ENCODE results near the gene SYNGR4.

Gene SYNGR4

DNA sequence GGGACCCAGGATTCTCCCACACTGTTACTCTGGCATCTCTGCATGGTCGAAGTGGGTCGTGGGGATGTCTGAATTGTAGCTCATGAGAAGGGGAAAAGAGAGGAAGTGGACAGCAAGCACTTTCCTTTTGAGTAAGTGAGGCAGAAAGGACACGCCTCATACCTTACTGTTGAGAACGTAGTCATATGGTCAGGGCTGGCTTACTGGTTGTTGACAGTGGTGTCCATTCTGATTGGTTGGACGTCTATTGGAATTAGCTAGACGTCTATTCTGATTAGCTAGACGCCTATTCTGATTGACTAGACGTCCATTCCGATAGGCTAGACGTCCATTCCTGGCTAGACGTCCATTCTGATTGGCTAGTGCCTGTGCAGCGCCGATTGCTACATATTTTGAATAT, 41.7 kb downstream of the SYNGR4 start:
- CTCF ChIA-PET: no interaction called here
- TF ChIP-seq, protein P1, sequence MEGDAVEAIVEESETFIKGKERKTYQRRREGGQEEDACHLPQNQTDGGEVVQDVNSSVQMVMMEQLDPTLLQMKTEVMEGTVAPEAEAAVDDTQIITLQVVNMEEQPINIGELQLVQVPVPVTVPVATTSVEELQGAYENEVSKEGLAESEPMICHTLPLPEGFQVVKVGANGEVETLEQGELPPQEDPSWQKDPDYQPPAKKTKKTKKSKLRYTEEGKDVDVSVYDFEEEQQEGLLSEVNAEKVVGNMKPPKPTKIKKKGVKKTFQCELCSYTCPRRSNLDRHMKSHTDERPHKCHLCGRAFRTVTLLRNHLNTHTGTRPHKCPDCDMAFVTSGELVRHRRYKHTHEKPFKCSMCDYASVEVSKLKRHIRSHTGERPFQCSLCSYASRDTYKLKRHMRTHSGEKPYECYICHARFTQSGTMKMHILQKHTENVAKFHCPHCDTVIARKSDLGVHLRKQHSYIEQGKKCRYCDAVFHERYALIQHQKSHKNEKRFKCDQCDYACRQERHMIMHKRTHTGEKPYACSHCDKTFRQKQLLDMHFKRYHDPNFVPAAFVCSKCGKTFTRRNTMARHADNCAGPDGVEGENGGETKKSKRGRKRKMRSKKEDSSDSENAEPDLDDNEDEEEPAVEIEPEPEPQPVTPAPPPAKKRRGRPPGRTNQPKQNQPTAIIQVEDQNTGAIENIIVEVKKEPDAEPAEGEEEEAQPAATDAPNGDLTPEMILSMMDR (conservative IDR thresholded peaks at IDR 0.05; ENCODE audit: low read depth): no peak
- no peak overlapping the region for H3K27ac ChIP-seq
- POLR2A ChIA-PET (ENCODE audit: low non-redundant PET): no interaction called here
- DNase-seq (ENCODE audit: low spot score): no peak

DNA sequence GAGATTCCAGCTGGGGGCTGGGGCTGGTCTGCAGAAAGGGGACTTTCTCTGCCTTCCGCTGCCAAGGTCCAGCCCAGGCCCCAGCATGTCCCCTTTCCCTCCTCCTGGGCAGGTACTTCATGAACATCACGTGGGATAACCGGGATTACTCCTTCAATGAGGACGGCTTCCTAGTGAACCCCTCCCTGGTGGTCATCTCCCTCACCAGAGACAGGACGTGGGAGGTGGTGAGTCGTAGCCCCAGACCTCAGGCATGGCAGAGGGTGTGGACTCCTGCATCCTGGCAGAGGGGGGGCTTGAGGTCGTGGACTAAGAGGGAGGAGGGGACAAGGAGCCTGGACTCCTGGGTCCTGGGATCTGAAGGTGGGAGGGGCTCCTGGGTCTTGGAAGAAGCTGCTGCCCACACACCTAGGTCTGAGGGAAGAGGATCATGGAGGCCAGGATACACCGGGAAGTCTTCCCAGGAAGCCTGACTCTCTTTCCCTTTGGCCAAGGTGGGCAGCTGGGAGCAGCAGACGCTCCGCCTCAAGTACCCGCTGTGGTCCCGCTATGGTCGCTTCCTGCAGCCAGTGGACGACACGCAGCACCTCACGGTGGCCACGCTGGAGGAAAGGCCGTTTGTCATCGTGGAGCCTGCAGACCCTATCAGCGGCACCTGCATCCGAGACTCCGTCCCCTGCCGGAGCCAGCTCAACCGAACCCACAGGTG, 49.9 kb downstream of the SYNGR4 start:
- TF ChIP-seq, protein P1 (conservative IDR thresholded peaks at IDR 0.05; ENCODE audit: low read depth): no peak
- POLR2A ChIA-PET (ENCODE audit: low non-redundant PET): no interaction called here
- peak overlapping the region; percentile 44 for H3K27ac ChIP-seq
- CTCF ChIA-PET: interaction anchor here (0.5 to 0.7 kb wide), 2 partner anchors 76 to 123 kb away, joined by 3 read pairs; no protein-coding TSS in a partner anchor
- no peak for DNase-seq (ENCODE audit: low spot score)

DNA sequence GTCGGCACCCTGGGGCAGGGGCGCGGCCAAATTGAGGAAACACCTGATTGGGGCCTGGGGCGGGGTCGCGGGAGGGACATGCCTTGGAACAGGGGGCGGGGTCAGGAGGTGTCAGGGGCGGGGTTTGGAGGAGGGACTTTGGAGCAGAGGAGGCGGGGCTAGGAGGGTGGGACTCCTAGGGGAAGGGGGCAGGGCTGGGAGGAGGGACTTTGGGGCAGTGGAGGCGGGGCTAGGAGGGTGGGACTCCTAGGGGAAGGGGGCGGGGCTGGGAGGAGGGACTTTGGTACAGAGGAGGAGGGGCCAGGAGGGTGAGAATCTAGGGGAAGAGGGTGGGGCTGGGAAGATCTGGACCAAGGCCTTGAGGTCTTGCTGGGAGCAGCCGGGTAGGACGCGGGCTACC, 51.2 kb downstream of the SYNGR4 start:
- no peak overlapping the region for H3K27ac ChIP-seq
- ChIA-PET POLR2A (ENCODE audit: low non-redundant PET) (no interaction called here), CTCF (interaction anchor here (0.5 kb wide), 1 partner anchor 149 kb away, joined by 3 read pairs; no protein-coding TSS in a partner anchor)
- DNase-seq (ENCODE audit: low spot score): peak; percentile 71
- TF ChIP-seq, protein P1 (conservative IDR thresholded peaks at IDR 0.05; ENCODE audit: low read depth): no peak

DNA sequence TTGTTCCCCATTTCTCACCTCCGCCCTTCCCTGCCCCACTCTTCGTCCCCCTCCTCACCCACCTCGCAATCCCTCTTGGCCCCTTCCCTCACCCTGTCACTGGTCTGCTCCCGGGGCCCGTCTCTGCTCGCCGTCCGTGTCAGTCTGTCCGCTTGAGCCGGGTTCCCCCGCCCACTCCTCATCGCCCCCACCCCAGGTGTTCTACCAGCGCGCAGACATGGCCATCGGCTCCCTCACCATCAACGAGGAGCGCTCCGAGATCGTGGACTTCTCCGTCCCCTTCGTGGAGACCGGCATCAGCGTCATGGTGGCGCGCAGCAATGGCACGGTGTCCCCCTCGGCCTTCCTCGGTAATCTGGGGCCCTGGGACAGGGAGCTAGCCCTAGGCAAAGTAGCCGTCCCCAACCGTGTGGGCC, 51.6 kb downstream of the SYNGR4 start:
- ChIA-PET POLR2A (ENCODE audit: low non-redundant PET) (no interaction called here), CTCF (no interaction called here)
- no peak for DNase-seq (ENCODE audit: low spot score)
- 0 out of 2 replicates have a peak overlapping the region, but pooled peaks have one; percentile 12 for H3K27ac ChIP-seq
- TF ChIP-seq, protein P1 (conservative IDR thresholded peaks at IDR 0.05; ENCODE audit: low read depth): no peak

DNA sequence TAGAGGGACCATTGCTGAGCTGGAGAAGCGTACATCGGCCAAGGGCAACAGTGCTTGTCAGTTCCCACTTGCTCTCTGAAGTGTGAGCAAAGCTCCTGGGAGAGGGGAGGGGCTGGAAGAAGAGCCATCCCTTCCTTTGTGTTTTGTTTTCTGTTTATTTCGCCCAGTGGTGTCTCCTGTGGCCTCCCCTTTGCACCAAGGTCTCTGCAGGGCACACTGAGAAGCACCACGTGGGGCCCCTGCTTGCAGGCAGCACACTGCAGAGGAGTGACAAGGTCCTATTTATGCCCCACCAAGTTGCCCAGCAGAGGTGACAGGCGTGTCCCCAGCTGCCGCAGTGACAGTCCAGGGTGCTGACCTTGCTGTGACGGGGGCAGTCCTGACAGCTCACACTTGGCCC, 53.3 kb downstream of the SYNGR4 start:
- POLR2A ChIA-PET (ENCODE audit: low non-redundant PET): no interaction called here
- CTCF ChIA-PET: interaction anchor here (0.6 kb wide), 1 partner anchor 56 kb away, joined by 3 read pairs; no protein-coding TSS in a partner anchor
- H3K27ac ChIP-seq: 0 out of 2 replicates have a peak overlapping the region, but pooled peaks have one; percentile 4
- no peak for DNase-seq (ENCODE audit: low spot score)
- TF ChIP-seq, protein P1 (conservative IDR thresholded peaks at IDR 0.05; ENCODE audit: low read depth): no peak

DNA sequence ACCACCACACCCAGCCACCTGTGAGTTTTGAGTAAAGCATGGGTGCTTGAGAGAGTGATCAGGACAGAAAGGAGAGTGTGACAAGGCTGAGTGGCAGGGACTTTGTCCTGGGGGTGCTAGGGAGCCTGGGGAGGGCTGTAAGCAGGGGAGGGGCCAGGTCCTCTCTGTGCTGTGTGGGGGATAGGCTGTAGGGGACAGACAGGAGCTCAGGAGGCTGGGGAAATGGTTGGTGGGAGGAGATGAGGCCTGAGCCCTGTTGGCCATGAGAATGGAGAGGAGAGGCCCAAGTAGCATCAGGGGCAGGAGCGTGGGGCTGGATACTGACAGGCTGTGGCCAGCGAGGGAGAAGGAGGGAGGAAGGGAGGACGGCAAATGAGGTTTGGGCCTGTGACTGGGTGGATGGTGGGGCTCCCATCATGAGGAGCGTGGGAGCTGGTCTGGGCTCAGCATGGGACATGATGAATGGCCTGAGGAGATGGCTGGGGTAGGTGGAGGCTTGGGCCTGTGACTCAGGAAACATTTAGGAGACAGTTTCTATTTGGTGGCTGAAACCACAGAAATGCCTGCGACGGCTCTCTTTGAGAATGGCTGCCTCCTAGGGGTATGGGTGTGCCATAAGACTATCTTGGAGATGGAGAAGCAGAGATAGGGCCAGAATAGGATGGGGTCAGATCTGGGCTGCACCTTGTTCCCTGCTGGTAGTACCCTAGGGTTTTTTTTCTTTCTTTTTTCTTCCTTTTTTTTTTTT, 54.3 kb downstream of the SYNGR4 start:
- TF ChIP-seq, protein P1 (conservative IDR thresholded peaks at IDR 0.05; ENCODE audit: low read depth): no peak
- peak overlapping the region; percentile 13; the same call in 1 of the 2 replicates for H3K27ac ChIP-seq
- POLR2A ChIA-PET (ENCODE audit: low non-redundant PET): no interaction called here
- CTCF ChIA-PET: interaction anchor here (0.6 kb wide), 1 partner anchor 11 kb away, joined by 3 read pairs; no protein-coding TSS in a partner anchor
- DNase-seq (ENCODE audit: low spot score): no peak
